Panc1 (cell line): ENCODE results near the gene C1orf167.

Source experiments
- POLR2AphosphoS5 ChIP-seq: IDR thresholded peaks from 2 replicates; pipeline ENCODE4 v1.6.1; 2012; ENCODE audit warnings: mild to moderate bottlenecking, low read depth, low read length, moderate library complexity
- TF ChIP-seq, protein P1 (sequence below): fragments of 450-650 bp; IDR thresholded peaks from 2 replicates; pipeline ENCODE4 v1.5.1; 2017; ENCODE audit warnings: mild to moderate bottlenecking

DNA sequence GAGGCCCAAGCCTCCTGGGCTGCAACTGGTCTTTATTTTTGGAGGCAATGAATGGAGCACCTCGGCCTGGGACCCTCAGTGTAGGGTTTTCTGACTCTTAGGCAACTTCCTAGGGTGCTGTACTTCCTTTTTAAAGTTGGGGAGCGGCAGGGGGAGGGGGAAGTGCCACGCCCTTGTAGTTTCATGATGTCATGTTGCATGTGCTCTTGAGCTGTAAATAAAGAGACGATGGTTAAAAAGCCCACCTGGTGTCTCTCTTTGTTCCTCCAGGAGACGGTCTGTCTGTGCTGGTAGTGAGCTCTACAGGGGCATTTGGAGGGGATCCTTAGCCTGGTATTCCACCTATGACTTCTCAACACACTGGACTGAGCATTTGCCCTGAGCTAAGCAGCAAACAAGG is 36.4 kb upstream of the C1orf167 start:
- TF ChIP-seq, protein P1, sequence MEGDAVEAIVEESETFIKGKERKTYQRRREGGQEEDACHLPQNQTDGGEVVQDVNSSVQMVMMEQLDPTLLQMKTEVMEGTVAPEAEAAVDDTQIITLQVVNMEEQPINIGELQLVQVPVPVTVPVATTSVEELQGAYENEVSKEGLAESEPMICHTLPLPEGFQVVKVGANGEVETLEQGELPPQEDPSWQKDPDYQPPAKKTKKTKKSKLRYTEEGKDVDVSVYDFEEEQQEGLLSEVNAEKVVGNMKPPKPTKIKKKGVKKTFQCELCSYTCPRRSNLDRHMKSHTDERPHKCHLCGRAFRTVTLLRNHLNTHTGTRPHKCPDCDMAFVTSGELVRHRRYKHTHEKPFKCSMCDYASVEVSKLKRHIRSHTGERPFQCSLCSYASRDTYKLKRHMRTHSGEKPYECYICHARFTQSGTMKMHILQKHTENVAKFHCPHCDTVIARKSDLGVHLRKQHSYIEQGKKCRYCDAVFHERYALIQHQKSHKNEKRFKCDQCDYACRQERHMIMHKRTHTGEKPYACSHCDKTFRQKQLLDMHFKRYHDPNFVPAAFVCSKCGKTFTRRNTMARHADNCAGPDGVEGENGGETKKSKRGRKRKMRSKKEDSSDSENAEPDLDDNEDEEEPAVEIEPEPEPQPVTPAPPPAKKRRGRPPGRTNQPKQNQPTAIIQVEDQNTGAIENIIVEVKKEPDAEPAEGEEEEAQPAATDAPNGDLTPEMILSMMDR: no peak
- no peak for TF ChIP-seq POLR2AphosphoS5
